Ovary (tissue), 9 donors: ENCODE results near the gene FAM53A. TPM values are rescaled to one million over a fixed set of nuclear protein-coding genes. Genes with fewer than 3 reads are reported as not detected.

Source experiments
- DNase-seq, 5 donors: peaks; one replicate each; pipeline ENCODE4 v3.0.0-alpha.2; 2019 to 2020
- H3K27ac ChIP-seq, 2 donors: fragments of 200-600 bp; one replicate each; pipeline versions ENCODE4 v1.5.1 to v1.8.0; 2019 to 2022
- H3K27me3 ChIP-seq: fragments of 200-600 bp; one replicate; pipeline ENCODE4 v1.8.0; 2022
- H3K36me3 ChIP-seq: fragments of 200-600 bp; sonication (generic); one replicate; pipeline ENCODE4 v1.5.1; 2019
- H3K4me1 ChIP-seq: one replicate; pipeline ENCODE4 v1.8.1; 2013; ENCODE audit warnings: mild to moderate bottlenecking, moderate library complexity; ENCODE audit not compliant: insufficient read depth
- H3K4me3 ChIP-seq: fragments of 200-600 bp; sonication (generic); one replicate; pipeline ENCODE4 v1.5.1; 2017
- H3K9me3 ChIP-seq, 2 donors: fragments of 200-600 bp in 1 of 2; sonication (generic) in 1 of 2; one replicate each; pipeline versions ENCODE4 v1.5.1 to v1.8.1; 2013 to 2019; ENCODE audit warnings: mild to moderate bottlenecking in 1 of 2, moderate library complexity in 1 of 2
- CTCF ChIP-seq, 3 donors: fragments of 450-650 bp in 2 of 3; fragments of 200-600 bp in 1 of 3; IDR thresholded peaks; one replicate each; pipeline versions ENCODE4 v1.5.1 to v1.8.0; 2016 to 2022; ENCODE audit warnings: antibody characterized with exemption in 3 of 3, mild to moderate bottlenecking in 1 of 3
- EP300 ChIP-seq: sonication (generic); formaldehyde crosslinking; IDR thresholded peaks from one replicate; pipeline ENCODE4 v1.6.1; 2017; ENCODE audit warnings: antibody characterized with exemption
- POLR2A ChIP-seq: fragments of 450-650 bp; IDR thresholded peaks from one replicate; pipeline ENCODE4 v1.6.1; 2017; ENCODE audit warnings: antibody characterized with exemption, mild to moderate bottlenecking, moderate library complexity
- WGBS, 3 donors: extraction: QIAGEN DNeasy Blood & Tissue Kit in 1 of 3; methylation state at CpG; one replicate each; pipeline versions ENCODE4 v1.1.5 to v1.1.7; 2013 to 2017; 5-methylcytosine and 5-hydroxymethylcytosine counted together
- intact Hi-C, 4 donors: fragments of 100-400 bp; cut with DNase I; formaldehyde crosslinking; loops; one replicate each; pipeline versions ENCODE4 v1.11.0 to v1.15.1; 2022 to 2023
- polyA plus RNA-seq, 2 donors: library from polyadenylated mRNA; stranded (reverse); fragments of 200-250 nt in 1 of 2; fragments of 350-450 nt in 1 of 2; fragmentation: Illumina TruSeq in 1 of 2; extraction: RNeasy Lipid Tissue Mini Kit (QIAGEN cat#74804) in 1 of 2; gene quantifications; one replicate each; pipeline ENCODE4 v1.2.3, GENCODE V29; 2013 to 2014
- small RNA-seq: library from RNA; depleted of rRNA; stranded (forward); fragments of <200 nt; gene quantifications from one replicate; pipeline ENCODE3, GENCODE V24; 2016
- total RNA-seq, 7 donors: library from RNA; depleted of rRNA in 2 of 7; stranded (reverse); fragments of >200 nt in 2 of 7; fragmentation: NEBNext Ultra II Directional in 3 of 7; extraction: Animal tissue kit (Norgen Biotek cat#: 25700) in 3 of 7; gene quantifications; one replicate each; pipeline versions ENCODE4 v1.1.0 to v1.2.4, GENCODE V29; 2016 to 2023
- donor health status: DM: no; HTN: no; CAD: no; lungs with moderate emphysema.
- donor health status: DM: no; HTN: no; CAD: no.
- donor health status: Bipolar disorder and iron deficiency.
- donor health status: DM: yes; HTN: yes; CAD: no.
- donor health status: DM: no; HTN: no; CAD: no.
- donor health status: DM: yes; HTN: yes; CAD: no.

Gene FAM53A
- total and polyA plus RNA-seq, 9 donors, result 0.32 to 5.1 (median 2.4) TPM

- Histone ChIP-seq H3K36me3 (no peaks in the 10 kb centered on the region), H3K9me3 (peaks cover 0 to 6% of the 10 kb centered on the region in 2 donors), H3K27me3 (no peaks in the 10 kb centered on the region), H3K27ac (no peak overlapping the region), H3K4me3 (no peak overlapping the region), H3K4me1 (no peaks in the 10 kb centered on the region)
- DNase-seq, result peak in 2 of 5 donors; percentile 14 to 28
- TF ChIP-seq EP300 (no peak), POLR2A (no peak), CTCF (IDR thresholded peaks at IDR 0.05) (no peak)
- WGBS, 3 donors, result 85 to 93% (median 86%) methylated on average over 33 to 62 of the region's 62 CpGs
- intact Hi-C loops, result no loop called here
Observed at GRCh38 chr4:1592709-1593417, 91.2 kb downstream of the FAM53A start.

GRCh38 chr4:1592068-1592708 lies 91.9 kb downstream of the FAM53A start:
- peaks cover 0 to 6% of the 10 kb centered on the region in 2 donors for H3K9me3 ChIP-seq
- 84 to 88% (median 87%) methylated on average over 36 of the region's 36 CpGs for WGBS, 3 donors
- no peak for TF ChIP-seq EP300
- no peak for TF ChIP-seq POLR2A
- no peak for TF ChIP-seq CTCF (IDR thresholded peaks at IDR 0.05)
- H3K27me3 ChIP-seq, result no peaks in the 10 kb centered on the region
- intact Hi-C loops, result no loop called here
- no peak overlapping the region for H3K27ac ChIP-seq
- DNase-seq, result peak in 2 of 5 donors; percentile 6 to 18
- H3K4me3 ChIP-seq, result no peak overlapping the region
- no peaks in the 10 kb centered on the region for H3K4me1 ChIP-seq
- no peaks in the 10 kb centered on the region for H3K36me3 ChIP-seq

- intact Hi-C loops, result no loop called here
- no peak for DNase-seq
- Histone ChIP-seq H3K27ac (no peak overlapping the region), H3K9me3 (peaks cover 0 to 6% of the 10 kb centered on the region in 2 donors), H3K4me3 (no peak overlapping the region), H3K4me1 (no peaks in the 10 kb centered on the region), H3K36me3 (no peaks in the 10 kb centered on the region), H3K27me3 (no peaks in the 10 kb centered on the region)
- WGBS, 3 donors, result 90 to 98% (median 97%) methylated on average over 3 of the region's 3 CpGs
- TF ChIP-seq CTCF (IDR thresholded peaks at IDR 0.05) (no peak), POLR2A (no peak), EP300 (no peak)
Observed at GRCh38 chr4:1591107-1591506, 93.0 kb downstream of the FAM53A start.

GRCh38 chr4:1590244-1590643 lies 93.9 kb downstream of the FAM53A start:
- H3K27me3 ChIP-seq, result no peaks in the 10 kb centered on the region
- H3K4me3 ChIP-seq, result no peak overlapping the region
- no peaks in the 10 kb centered on the region for H3K4me1 ChIP-seq
- H3K36me3 ChIP-seq, result no peaks in the 10 kb centered on the region
- no peak overlapping the region for H3K27ac ChIP-seq
- TF ChIP-seq POLR2A (no peak), EP300 (no peak), CTCF (IDR thresholded peaks at IDR 0.05) (no peak)
- DNase-seq, result peak in 1 of 5 donors; percentile 2
- H3K9me3 ChIP-seq, result peaks cover 0 to 6% of the 10 kb centered on the region in 2 donors
- intact Hi-C loops, result no loop called here
- 66 to 75% (median 71%) methylated on average over 4 of the region's 4 CpGs for WGBS, 3 donors

Small RNAs within 50 kb of the gene (small RNA-seq; reads per million reads assigned to genes)
- gene RF00019, result not detected

Other genes with a start within 250 kb of the FAM53A start
- gene SLBP, start 28.0 kb upstream of the FAM53A start, total RNA-seq, result 10 to 100 TPM; 32.0 to 51.4 (median 36.7) TPM
- 10 to 100 TPM; 30.9 to 64.8 TPM for gene SLBP, start 28.0 kb upstream of the FAM53A start, polyA plus RNA-seq
- gene TMEM129, start 37.0 kb upstream of the FAM53A start, total RNA-seq, result 10 to 100 TPM; 27.6 to 42.5 (median 40.3) TPM
- 10 to 100 TPM in 1 of 2 donors, 1 to 10 TPM in 1; 5.6 to 43.2 TPM for gene TMEM129, start 37.0 kb upstream of the FAM53A start, polyA plus RNA-seq
- 10 to 100 TPM in 1 of 7 donors, 1 to 10 TPM in 6; 2.1 to 10.4 (median 6.0) TPM for gene TACC3, start 37.2 kb upstream of the FAM53A start, total RNA-seq
- 1 to 10 TPM; 5.3 to 7.0 TPM for gene TACC3, start 37.2 kb upstream of the FAM53A start, polyA plus RNA-seq
- 1 to 10 TPM in 3 of 7 donors, under 1 TPM in 4; 0.25 to 9.2 (median 0.72) TPM for gene FGFR3, start 109.0 kb upstream of the FAM53A start, total RNA-seq
- gene FGFR3, start 109.0 kb upstream of the FAM53A start, polyA plus RNA-seq, result under 1 TPM; 0.12 to 0.53 TPM
- 10 to 100 TPM; 22.7 to 43.6 (median 31.0) TPM for gene LETM1, start 171.8 kb upstream of the FAM53A start, total RNA-seq
- gene LETM1, start 171.8 kb upstream of the FAM53A start, polyA plus RNA-seq, result 10 to 100 TPM in 1 of 2 donors, 1 to 10 TPM in 1; 9.3 to 11.9 TPM
- gene NSD2, start 187.1 kb upstream of the FAM53A start, total RNA-seq, result 10 to 100 TPM; 18.5 to 41.9 (median 23.4) TPM
- 10 to 100 TPM in 1 of 2 donors, 1 to 10 TPM in 1; 9.1 to 20.1 TPM for gene NSD2, start 187.1 kb upstream of the FAM53A start, polyA plus RNA-seq